NCI-H2196 treated with DMSO at 0.1 percent for 48 hours (cell line): ENCODE results near the gene DEDD2.

Experiments used
- DNase-seq: peaks from one replicate; lab custom pipeline; 2025; ENCODE audit not compliant: unreplicated experiment; lab: John Stamatoyannopoulos, UW

DEDD2 gene

GRCh38 chr19:42150911-42151361 lies 66.5 kb downstream of the DEDD2 start:
- DNase-seq: no peak

GRCh38 chr19:42150364-42150763 lies 67.1 kb downstream of the DEDD2 start:
- no peak for DNase-seq

GRCh38 chr19:42149447-42150202 lies 67.9 kb downstream of the DEDD2 start:
- no peak for DNase-seq
